ENCODE data around the gene METTL22.

DNA sequence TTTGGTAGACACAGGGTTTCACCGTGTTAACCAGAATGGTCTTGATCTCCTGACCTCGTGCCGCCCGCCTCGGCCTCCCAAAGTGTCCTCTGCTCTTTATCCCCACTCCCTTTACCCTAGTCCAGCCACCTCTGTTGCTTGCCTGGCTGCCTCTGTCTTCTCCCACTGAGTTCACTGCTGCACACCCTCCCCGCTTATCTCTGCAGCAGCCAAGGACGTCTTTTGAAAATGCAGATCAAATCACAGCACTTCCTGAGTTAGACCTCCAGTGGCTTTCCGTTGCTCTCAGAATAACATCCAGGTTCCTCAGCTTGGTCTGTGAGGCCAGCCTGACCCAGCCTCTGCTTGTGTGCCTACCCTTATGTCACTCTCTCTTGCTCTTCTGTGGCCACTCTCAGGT, 5.4 kb downstream of the METTL22 start:
- TF ChIP-seq, protein P1, sequence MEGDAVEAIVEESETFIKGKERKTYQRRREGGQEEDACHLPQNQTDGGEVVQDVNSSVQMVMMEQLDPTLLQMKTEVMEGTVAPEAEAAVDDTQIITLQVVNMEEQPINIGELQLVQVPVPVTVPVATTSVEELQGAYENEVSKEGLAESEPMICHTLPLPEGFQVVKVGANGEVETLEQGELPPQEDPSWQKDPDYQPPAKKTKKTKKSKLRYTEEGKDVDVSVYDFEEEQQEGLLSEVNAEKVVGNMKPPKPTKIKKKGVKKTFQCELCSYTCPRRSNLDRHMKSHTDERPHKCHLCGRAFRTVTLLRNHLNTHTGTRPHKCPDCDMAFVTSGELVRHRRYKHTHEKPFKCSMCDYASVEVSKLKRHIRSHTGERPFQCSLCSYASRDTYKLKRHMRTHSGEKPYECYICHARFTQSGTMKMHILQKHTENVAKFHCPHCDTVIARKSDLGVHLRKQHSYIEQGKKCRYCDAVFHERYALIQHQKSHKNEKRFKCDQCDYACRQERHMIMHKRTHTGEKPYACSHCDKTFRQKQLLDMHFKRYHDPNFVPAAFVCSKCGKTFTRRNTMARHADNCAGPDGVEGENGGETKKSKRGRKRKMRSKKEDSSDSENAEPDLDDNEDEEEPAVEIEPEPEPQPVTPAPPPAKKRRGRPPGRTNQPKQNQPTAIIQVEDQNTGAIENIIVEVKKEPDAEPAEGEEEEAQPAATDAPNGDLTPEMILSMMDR (IDR thresholded peaks at IDR 0.05 in 8 of 11, conservative IDR thresholded peaks at IDR 0.05 in 3 of 11): no peak
- TF ChIP-seq POLR2AphosphoS5 (IDR thresholded peaks at IDR 0.05) (peak in 2 of 3 donors; percentile 59 to 62), POLR2A (IDR thresholded peaks at IDR 0.05) (no peak)
